Measurements from ENCODE around the gene CTNND2. TPM values are rescaled to one million over a fixed set of nuclear protein-coding genes. Genes with fewer than 3 reads are reported as not detected.

Gene CTNND2
- total RNA-seq, 1 experiment from 2014 or later: 7.0 TPM

GRCh38 chr5:11851965-11852716 is 52.1 kb downstream of the CTNND2 start:
- Mint-ChIP-seq H3K4me3 (no peak overlapping the region), H3K4me1 (no peaks in the 10 kb centered on the region), H3K27ac (no peak overlapping the region), H3K27me3 (ENCODE audit: low read depth) (no peaks in the 10 kb centered on the region), H3K9me3 (no peaks in the 10 kb centered on the region), H3K36me3 (ENCODE audit: insufficient read depth in 1 of 3, low read depth in 3 of 3) (no peaks in the 10 kb centered on the region)
- H4K20me1 ChIP-seq (ENCODE audit: control insufficient read depth, insufficient read depth, insufficient read length): no peaks in the 10 kb centered on the region
- H3K4ac ChIP-seq (ENCODE audit: low read depth, low read length): no peak overlapping the region
- no peak overlapping the region for H3K4me2 ChIP-seq (ENCODE audit: insufficient read depth, insufficient read length, low read length)
- TF ChIP-seq CTCF (conservative IDR thresholded peaks at IDR 0.05): no peak
- no peak overlapping the region for H4K91ac ChIP-seq (ENCODE audit: insufficient read length, low read depth, low read length)
- H2BK12ac ChIP-seq (ENCODE audit: insufficient read length, low read depth, low read length): no peak overlapping the region
- H2BK5ac ChIP-seq (ENCODE audit: insufficient read length, low read length): no peak overlapping the region
- H3K4me1 ChIP-seq (ENCODE audit: insufficient read depth, low read length): peaks cover 3% of the 10 kb centered on the region; the same call in 1 of the 2 replicates
- H3K18ac ChIP-seq (ENCODE audit: insufficient read length, low read depth, low read length): no peak overlapping the region
- H3K56ac ChIP-seq (ENCODE audit: insufficient read length, low read depth, low read length): no peak overlapping the region
- no peak overlapping the region for H3K9ac ChIP-seq (ENCODE audit: extremely low read depth, insufficient read length, low read length)
- no peak overlapping the region for H2AK5ac ChIP-seq (ENCODE audit: insufficient read length, low read length)
- H2BK120ac ChIP-seq (ENCODE audit: low read depth, low read length, poor library complexity, severe bottlenecking): no peak overlapping the region
- no peak overlapping the region for H4K8ac ChIP-seq (replicated peaks; ENCODE audit: insufficient read length, low read depth, low read length)
- H3K79me1 ChIP-seq (ENCODE audit: insufficient read depth, low read depth, low read length, poor library complexity, severe bottlenecking): no peaks in the 10 kb centered on the region
- no peak overlapping the region for H3T11ph ChIP-seq (ENCODE audit: low read length)
- H2AFZ ChIP-seq (ENCODE audit: low read length): no peak overlapping the region
- no peaks in the 10 kb centered on the region for H3K9me3 ChIP-seq (ENCODE audit: control insufficient read depth, low read depth, low read length)
- no peak overlapping the region for H3K23ac ChIP-seq (ENCODE audit: insufficient read length, low read depth, low read length)
- H3K27me3 ChIP-seq (ENCODE audit: insufficient read depth, low read length): no peaks in the 10 kb centered on the region
- H3K79me2 ChIP-seq (ENCODE audit: insufficient read depth, low read length): no peaks in the 10 kb centered on the region
- 100% methylated on average over 2 of the region's 4 CpGs for WGBS (ENCODE audit: extremely low coverage, insufficient read length, low lambda C conversion rate)
- no peak overlapping the region for H2BK20ac ChIP-seq (ENCODE audit: low read depth, low read length, poor library complexity, severe bottlenecking)
- no peaks in the 10 kb centered on the region for H3K23me2 ChIP-seq (ENCODE audit: insufficient read length, low read depth, low read length, poor library complexity, severe bottlenecking)
- no peak overlapping the region for H4K5ac ChIP-seq (ENCODE audit: insufficient read length, low read depth, low read length)
- H3K27ac ChIP-seq (ENCODE audit: insufficient read length, low read depth, low read length): no peak overlapping the region
- no peak overlapping the region for H3K14ac ChIP-seq (ENCODE audit: insufficient read depth, low read length)
- no peak for DNase-seq
- no peak overlapping the region for H2BK15ac ChIP-seq (ENCODE audit: low read depth, low read length)
